ENCODE measurements around the gene NABP2. TPM values are rescaled to one million over a fixed set of nuclear protein-coding genes. Genes with fewer than 3 reads are reported as not detected.

Gene NABP2
- total RNA-seq, 1 experiment from 2014 or later, result 99.6 TPM

GRCh38 chr12:56219840-56220239, 4.3 kb upstream of the NABP2 start:
- ATAC-seq (no peak), DNase-seq (ENCODE audit: low read depth, low spot score) (no peak)
- no peak overlapping the region for H3K27ac ChIP-seq (ENCODE audit: low read length)
- H3K27me3 ChIP-seq (ENCODE audit: control insufficient read depth, insufficient read depth, low read length), result no peaks in the 10 kb centered on the region
- in situ Hi-C loops (cut with HindIII; ENCODE audit: low pct_unique_long_range_greater_than_20kb, low sequenced_read_pairs), result no loop called here
- BruUV-seq (replicated peaks), result no TSS peak
- H3K4me3 ChIP-seq (ENCODE audit: low read depth in 2 of 2, low read length in 2 of 2), result no peak overlapping the region
- intact Hi-C loops (cut with micrococcal nuclease; ENCODE audit: unreplicated experiment), result no loop called here
- no peaks in the 10 kb centered on the region for H3K9me3 ChIP-seq (ENCODE audit: control insufficient read depth, insufficient read depth, low read depth, low read length)
- TF ChIP-seq SIN3A (IDR thresholded peaks at IDR 0.05; ENCODE audit: borderline replicate concordance, insufficient read depth, low read depth, low read length), result no peak
- TF ChIP-seq, protein P1, sequence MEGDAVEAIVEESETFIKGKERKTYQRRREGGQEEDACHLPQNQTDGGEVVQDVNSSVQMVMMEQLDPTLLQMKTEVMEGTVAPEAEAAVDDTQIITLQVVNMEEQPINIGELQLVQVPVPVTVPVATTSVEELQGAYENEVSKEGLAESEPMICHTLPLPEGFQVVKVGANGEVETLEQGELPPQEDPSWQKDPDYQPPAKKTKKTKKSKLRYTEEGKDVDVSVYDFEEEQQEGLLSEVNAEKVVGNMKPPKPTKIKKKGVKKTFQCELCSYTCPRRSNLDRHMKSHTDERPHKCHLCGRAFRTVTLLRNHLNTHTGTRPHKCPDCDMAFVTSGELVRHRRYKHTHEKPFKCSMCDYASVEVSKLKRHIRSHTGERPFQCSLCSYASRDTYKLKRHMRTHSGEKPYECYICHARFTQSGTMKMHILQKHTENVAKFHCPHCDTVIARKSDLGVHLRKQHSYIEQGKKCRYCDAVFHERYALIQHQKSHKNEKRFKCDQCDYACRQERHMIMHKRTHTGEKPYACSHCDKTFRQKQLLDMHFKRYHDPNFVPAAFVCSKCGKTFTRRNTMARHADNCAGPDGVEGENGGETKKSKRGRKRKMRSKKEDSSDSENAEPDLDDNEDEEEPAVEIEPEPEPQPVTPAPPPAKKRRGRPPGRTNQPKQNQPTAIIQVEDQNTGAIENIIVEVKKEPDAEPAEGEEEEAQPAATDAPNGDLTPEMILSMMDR (IDR thresholded peaks at IDR 0.05), result no peak
- TF ChIP-seq, protein P2, sequence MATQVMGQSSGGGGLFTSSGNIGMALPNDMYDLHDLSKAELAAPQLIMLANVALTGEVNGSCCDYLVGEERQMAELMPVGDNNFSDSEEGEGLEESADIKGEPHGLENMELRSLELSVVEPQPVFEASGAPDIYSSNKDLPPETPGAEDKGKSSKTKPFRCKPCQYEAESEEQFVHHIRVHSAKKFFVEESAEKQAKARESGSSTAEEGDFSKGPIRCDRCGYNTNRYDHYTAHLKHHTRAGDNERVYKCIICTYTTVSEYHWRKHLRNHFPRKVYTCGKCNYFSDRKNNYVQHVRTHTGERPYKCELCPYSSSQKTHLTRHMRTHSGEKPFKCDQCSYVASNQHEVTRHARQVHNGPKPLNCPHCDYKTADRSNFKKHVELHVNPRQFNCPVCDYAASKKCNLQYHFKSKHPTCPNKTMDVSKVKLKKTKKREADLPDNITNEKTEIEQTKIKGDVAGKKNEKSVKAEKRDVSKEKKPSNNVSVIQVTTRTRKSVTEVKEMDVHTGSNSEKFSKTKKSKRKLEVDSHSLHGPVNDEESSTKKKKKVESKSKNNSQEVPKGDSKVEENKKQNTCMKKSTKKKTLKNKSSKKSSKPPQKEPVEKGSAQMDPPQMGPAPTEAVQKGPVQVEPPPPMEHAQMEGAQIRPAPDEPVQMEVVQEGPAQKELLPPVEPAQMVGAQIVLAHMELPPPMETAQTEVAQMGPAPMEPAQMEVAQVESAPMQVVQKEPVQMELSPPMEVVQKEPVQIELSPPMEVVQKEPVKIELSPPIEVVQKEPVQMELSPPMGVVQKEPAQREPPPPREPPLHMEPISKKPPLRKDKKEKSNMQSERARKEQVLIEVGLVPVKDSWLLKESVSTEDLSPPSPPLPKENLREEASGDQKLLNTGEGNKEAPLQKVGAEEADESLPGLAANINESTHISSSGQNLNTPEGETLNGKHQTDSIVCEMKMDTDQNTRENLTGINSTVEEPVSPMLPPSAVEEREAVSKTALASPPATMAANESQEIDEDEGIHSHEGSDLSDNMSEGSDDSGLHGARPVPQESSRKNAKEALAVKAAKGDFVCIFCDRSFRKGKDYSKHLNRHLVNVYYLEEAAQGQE (IDR thresholded peaks at IDR 0.05; ENCODE audit: insufficient read depth in 1 of 2, low read depth in 2 of 2, low read length in 1 of 2), result no peak
- TF ChIP-seq TCF7L2 (IDR thresholded peaks at IDR 0.05; ENCODE audit: low read depth, low read length), result no peak
- no peak for TF ChIP-seq POLR2AphosphoS5 (IDR thresholded peaks at IDR 0.05; ENCODE audit: low read depth, low read length)
- POLR2A ChIA-PET, result no interaction called here
- peaks cover 10% of the 10 kb centered on the region for H3K4me1 ChIP-seq (ENCODE audit: control insufficient read depth, insufficient read depth, low read length)
- CTCF ChIA-PET, result no interaction called here
- no peaks in the 10 kb centered on the region; the same call in 1 of the 2 replicates for H3K36me3 ChIP-seq (ENCODE audit: control insufficient read depth, insufficient read depth, low read length)

GRCh38 chr12:56220611-56221231, 3.4 kb upstream of the NABP2 start:
- intact Hi-C loops (cut with micrococcal nuclease; ENCODE audit: unreplicated experiment), result no loop called here
- H3K27ac ChIP-seq (ENCODE audit: low read length), result peak overlapping the region; percentile 94
- in situ Hi-C loops (cut with HindIII; ENCODE audit: low pct_unique_long_range_greater_than_20kb, low sequenced_read_pairs), result no loop called here
- no peak for ATAC-seq
- H3K27me3 ChIP-seq (ENCODE audit: control insufficient read depth, insufficient read depth, low read length), result no peaks in the 10 kb centered on the region
- ChIA-PET CTCF (interaction anchor here (0.6 to 2.3 kb wide), 2 partner anchors 31 to 95 kb away, joined by 3 to 41 read pairs; partner anchors contain the start of gene SMARCC2), POLR2A (no interaction called here)
- peaks cover 16% of the 10 kb centered on the region for H3K4me1 ChIP-seq (ENCODE audit: control insufficient read depth, insufficient read depth, low read length)
- H3K36me3 ChIP-seq (ENCODE audit: control insufficient read depth, insufficient read depth, low read length), result no peaks in the 10 kb centered on the region; the same call in 1 of the 2 replicates
- no peaks in the 10 kb centered on the region for H3K9me3 ChIP-seq (ENCODE audit: control insufficient read depth, insufficient read depth, low read depth, low read length)
- no TSS peak for BruUV-seq (replicated peaks)
- DNase-seq (ENCODE audit: low read depth, low spot score), result no peak
- H3K4me3 ChIP-seq (ENCODE audit: low read depth in 2 of 2, low read length in 2 of 2), result peak overlapping the region; percentile 74 to 86
- TF ChIP-seq SIN3A (IDR thresholded peaks at IDR 0.05; ENCODE audit: borderline replicate concordance, insufficient read depth, low read depth, low read length) (no peak), POLR2AphosphoS5 (IDR thresholded peaks at IDR 0.05; ENCODE audit: low read depth, low read length) (no peak), TCF7L2 (IDR thresholded peaks at IDR 0.05; ENCODE audit: low read depth, low read length) (no peak)
- TF ChIP-seq, protein P1 (IDR thresholded peaks at IDR 0.05), result no peak
- TF ChIP-seq, protein P2 (IDR thresholded peaks at IDR 0.05; ENCODE audit: insufficient read depth in 1 of 2, low read depth in 2 of 2, low read length in 1 of 2), result no peak

Measured in Panc1 (cell line).